Activated CD4-positive, alpha-beta T cell treated with anti-CD3 and anti-CD28 coated beads for 1 hour (primary cell): ENCODE measurements around the gene NDE1.
"Not testable (repeated sequence)": the region's sequence is repeated elsewhere in the genome, so short reads cannot be mapped to it uniquely, and the experiment has no call there.

Experiments
- DNase-seq: peaks from one replicate; pipeline ENCODE4 v3.0.0-alpha.2; 2020

Gene NDE1

DNA sequence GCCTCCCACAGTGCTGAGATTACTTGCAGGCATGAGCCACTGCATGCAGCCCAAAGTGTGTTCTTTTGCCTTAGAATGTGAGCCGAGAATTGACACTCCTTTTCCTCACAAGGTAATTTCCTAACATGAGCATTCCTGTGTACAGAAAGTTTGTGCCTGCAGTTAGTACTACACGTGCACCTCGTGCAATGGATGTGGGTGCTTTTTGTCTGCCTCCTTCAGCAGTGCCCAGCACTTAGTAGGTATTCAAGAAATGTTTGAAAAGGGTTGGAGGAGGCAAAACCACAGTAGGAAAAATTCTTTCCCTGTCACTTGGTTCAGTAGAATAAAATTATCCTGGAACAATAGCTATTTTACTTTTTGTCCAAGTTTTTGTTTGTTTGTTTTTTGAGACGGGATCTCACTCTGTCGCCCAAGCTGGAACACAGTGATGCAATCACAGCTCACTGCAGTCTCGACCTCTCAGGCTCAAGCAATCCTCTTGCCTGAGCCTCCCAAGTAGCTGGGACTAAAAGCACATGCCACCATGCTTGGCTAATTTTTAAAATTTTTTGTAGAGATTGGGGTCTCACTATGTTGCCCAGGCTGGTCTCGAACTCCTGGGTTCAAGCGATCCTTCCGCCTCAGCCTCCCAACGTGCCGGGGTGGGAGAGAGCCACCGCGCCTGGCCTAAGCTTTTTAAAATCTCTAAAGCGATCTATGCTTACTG, 2.4 kb downstream of the NDE1 start:
- DNase-seq: no peak

DNA sequence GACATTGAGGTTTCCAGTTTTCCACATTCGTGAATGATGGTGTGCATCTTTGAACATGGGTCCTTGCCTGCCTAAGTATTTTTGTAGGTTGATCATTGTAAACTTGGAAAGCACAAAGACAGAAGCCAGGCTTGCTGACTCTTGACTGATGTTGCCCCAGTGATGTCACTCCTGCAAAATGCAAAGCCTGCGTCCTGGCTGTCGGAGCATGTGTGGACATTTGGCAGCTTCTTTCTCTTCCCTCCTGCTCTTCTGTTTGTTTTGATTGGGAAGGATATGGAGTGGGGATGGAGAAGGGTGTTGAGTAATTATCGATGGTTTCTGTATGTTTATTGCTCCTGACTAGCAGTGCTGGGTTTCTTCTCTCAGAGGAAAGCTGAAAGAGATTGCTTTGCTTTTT, 3.2 kb downstream of the NDE1 start:
- no peak for DNase-seq

DNA sequence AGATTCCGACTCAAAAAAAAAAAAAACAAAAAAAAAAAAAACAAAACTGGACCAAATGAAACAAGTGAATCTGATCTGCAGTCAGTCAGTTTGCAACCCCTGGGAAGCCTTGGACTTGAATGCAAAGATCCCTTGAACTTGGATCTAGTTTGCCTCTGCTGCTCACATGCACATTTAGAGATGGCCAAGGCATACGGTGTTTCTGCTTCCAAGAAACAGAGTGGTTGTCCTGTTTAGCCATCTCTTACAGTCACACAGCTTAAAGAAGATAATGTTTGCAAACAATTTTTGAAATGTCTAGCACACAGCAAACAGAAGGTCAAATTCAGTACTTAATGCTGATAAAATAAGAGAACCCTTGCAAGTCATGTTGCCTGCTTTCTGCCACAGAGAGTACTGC, 4.5 kb downstream of the NDE1 start:
- DNase-seq: no peak

DNA sequence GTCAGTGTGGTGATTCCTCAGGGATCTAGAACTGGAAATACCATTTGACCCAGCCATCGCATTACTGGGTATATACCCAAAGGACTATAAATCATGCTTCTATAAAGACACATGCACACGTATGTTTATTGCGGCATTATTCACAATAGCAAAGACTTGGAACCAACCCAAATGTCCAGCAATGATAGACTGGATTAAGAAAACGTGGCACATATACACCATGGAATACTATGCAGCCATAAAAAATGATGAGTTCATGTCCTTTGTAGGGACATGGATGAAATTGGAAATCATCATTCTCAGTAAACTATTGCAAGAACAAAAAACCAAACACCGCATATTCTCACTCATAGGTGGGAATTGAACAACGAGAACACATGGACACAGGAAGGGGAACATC, 5.5 kb downstream of the NDE1 start:
- not testable (repeated sequence) for DNase-seq

DNA sequence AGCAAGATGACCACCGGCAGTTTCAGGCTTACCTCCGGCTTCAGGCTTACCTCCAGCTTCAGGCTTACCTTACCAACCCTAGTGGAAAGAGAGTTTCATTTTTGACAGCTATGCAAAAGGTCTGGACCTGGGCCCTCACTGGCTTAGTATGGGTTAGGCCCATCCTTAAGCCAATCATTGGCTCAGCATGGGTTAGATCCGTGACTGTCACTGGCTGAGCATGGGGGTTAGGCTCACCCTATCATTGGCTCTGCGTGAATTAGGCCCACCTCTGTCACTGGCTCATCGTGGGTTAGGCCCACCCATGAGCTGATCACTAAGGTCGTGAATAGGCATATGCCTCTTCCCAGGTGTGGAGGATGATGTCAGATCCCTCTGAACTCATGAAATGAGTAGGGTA, 8.1 kb downstream of the NDE1 start:
- DNase-seq: no peak

DNA sequence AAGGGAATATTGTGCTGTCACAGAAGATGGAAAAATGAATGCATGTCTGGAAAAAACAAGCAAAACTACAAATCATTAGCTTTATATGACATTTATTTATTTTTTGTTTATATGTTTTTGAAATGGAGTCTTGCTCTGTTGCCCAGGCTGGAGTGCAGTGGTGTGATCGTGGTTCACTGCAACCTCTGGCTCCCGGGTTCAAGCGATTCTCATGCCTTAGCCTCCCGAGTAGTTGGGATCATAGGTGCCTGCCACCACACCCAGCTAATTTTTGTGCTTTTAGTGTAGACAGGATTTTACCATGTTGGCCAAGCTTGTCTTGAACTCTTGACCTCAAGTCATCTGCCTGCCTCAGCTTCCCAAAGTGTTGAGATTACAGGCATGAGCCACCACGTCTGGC, 8.5 kb downstream of the NDE1 start:
- no peak for DNase-seq

DNA sequence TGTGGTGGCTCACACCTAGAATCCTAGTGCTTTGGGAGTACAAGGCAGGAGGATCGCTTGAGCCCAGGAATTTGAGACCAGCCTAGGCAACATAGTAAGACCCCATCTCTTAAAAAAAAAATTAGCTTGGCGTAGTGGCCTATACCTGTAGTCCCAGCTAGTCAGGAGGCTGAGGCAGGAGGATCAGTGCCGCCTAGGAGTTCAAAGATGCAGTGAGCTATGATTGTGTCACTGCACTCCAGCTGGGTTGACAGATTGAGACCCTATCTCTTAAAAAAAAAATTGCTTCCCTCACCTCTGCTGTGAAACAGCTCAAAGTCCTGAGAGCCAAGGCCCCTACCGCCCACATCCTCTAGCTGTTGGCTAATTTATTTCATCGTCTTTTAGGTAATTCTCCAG, 10.2 kb downstream of the NDE1 start:
- DNase-seq: no peak

DNA sequence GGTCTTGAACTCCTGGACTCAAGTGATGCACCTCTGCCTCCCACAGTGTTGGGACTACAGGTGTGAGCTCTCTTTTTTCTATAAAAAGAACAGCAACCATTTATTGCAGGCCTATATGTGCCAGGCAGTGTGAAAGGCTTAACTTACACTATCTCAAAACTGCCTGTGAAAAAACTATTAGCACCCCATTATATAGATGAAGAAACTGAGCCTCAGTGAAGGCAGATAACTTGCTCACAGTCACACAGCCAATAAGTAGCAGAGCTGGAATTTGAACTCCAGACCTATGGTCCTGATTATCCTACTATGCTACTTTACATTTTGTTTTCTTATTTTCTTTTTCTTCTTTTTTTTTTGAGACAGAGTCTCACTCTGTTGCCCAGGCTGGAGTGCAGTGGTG, 15.1 kb downstream of the NDE1 start:
- DNase-seq: no peak

DNA sequence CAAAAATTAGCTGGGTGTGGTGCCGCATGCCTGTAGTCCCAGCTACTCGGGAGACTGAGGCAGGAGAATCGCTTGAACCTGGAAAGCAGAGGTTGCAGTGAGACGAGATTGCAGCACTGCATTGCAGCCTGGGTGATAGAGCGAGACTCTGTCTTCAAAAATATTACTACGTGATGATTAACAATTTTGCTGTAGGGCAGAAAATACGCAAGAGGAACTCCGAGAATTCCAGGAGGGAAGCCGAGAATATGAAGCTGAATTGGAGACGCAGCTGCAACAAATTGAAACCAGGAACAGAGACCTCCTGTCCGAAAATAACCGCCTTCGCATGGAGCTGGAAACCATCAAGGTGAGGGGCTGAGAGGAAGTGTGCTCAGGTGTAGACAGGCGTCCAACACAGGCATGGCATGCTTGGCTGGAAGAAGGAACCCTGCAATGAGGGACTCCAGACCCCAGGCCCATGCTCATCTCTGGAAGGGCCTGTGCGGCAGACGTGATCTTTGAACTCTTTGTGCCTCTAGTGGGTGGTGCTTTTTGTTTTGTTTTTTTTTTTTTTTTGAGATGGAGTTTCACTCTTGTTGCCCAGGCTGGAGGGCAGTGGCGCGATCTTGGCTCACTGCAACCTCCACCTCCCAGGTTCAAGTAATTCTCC, 17.2 kb downstream of the NDE1 start:
- no peak for DNase-seq

DNA sequence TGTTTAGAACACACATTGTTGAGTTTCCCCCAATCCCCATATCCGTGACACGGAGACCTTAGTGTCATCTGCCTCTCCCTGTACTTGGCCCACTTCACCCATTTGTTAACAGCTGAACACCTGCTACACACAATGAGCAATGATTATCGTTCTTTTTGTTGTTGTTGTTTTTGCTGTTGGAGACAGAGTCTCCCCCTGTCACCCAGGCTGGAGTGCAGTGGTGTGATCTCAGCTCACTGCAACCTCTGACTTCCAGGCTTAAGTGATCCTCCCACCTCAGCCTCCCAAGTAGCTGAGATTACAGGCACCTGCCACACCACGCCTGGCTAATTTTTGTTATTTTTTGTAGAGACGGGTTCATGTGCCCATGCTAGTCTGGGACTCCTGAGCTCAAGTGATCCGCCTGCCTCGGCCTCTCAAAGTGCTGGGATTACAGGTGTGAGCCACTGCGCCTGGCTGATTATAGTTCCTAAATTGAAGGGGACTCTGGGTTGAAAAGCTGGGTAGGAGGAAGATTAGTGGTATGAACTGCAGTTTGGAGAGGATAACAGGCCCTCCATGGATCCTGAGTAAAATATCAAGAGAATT, 21.6 kb downstream of the NDE1 start:
- no peak for DNase-seq

DNA sequence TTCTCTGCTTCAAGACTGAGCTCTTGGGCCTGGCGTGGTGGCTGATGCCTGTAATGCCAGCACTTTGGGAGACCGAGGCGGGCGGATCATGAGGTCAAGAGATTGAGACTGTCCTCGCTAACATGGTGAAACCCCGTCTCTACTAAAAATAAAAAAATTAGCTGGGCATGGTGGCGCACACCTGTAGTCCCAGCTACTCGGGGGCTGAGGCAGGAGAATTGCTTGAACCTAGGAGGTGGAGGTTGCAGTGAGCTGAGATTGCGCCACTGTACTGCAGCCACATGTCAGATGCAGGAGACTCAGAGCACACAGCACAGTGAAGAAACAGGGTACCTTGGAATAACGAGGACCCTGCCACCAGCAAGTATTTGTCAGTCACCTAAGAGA, 22.1 kb downstream of the NDE1 start:
- DNase-seq: not testable (repeated sequence)

DNA sequence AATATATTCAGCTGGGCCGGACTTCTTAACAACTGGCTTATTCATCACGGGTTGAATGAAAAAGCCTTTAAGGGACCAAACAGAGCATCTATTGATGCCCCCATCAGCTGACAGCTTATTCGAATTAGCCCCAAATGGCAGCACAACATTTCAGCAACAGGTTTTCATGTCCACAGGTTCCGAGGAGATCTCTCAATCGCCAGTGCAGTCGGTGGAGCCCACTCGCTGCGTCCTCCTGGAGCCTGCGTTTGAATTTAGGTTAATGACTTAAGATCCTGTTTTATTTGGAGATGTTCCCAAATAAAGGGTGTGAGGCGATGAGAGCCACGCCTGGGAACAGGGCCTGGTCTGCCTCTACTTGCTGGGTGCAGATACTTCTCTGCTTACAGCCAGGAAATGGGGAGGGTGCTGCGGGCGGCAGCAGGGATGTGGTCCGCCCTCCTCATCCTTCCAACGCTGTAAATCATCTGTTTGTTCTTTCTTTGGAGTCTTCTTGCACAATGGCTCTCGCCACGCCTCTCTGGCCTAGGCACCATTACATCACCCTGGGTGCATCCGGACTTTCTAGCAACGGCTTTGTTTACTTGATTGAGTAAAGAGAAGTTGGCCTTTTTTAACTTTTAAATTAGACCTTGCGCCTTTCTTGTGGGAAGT, 22.6 kb downstream of the NDE1 start:
- peak; percentile 50 for DNase-seq

DNA sequence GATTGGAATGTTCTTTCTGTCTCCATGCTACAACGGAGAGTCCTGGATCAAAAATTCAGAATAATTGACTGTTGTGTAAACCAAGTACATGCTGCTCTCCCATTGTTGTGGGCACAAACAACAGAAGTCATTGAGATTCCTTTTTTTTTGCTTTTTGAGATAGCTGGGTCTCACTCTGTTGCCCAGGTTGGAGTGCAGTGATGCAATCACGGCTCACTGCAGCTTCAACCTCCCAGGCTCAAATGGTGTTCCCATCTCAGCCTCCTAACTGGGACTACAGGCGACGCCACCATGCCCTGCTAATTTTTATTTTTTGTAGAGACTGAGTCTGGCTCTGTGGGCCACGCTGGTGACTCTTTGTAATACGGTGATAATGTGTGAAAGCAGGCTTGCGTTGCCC, 24.5 kb downstream of the NDE1 start:
- DNase-seq: no peak

DNA sequence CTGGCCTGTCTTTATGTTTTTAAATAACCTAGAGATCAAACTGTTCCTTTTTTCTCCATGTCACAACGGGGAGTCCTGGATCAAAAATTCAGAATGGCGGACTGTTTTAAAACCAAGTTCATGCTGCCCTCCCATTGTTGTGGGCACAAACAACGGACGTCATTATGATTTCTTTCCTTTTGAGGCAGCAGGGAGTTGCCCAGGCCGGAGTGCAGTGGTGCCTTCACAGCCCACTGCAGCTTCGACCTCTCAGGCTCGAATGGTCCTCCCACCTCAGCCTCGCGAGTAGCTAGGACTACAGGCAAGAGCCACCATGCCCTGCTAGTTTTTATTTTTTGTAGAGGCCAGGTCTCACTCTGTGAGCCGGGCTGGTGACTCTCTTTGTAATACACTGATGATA, 26.5 kb downstream of the NDE1 start:
- DNase-seq: no peak

DNA sequence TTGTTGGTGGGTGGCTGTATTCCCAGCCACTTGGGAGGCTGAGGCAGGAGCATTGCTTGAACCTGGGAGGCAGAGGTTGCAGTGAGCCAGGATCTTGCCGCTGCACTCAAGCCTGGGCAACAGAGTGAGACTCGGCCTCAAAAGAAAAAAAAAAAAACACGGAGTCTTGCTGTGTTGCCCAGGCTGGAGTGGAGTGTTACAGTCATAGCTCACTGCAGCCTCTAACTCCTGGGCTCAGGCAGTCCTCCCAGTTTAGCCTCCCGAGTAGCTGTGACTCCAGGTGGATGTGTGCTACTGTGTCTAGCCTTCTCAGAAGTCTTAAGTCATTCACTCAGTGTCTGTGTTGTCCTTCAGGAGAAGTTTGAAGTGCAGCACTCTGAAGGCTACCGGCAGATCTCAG, 27.4 kb downstream of the NDE1 start:
- no peak for DNase-seq

DNA sequence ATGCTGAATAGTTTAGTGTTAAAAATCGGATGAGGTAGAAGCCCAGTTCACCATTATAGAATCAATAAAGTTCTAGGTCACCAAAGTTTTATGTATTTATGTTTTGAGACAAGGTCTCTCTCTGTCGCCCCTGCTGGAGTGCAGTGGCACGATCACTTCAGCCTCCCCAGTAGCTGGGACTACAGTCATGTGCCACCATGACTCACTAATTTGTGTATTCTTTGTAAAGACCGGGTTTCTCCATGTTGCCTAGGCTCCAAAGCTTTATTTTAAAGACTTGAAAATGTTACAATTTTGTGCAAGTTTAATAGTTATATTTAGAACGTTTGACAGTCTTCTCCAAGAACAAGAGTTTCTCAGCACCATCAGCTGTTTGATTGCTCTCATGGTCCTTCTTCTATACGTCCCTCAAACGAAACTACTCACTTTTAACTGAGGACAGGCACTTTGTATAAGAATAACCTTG, 32.1 kb downstream of the NDE1 start:
- DNase-seq: no peak

DNA sequence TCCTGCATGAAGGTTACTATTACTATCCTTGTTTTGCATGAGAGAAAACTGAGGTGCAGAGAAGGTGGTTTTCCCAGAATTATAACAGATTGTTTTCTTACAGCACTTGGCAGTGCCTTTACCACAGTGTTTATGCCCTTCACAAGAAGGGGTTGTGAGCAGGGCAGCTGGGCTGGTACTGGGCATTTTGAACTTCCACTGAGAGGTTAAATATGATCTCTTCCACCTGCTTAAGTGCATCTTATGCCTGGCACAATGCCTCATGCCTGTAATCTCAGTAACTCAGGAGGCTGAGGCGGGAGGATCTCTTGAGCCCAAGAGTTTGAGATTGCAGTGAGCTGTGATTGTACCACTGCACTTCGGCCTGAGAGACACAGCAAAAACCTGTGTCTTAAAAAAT, 36.2 kb downstream of the NDE1 start:
- no peak for DNase-seq

DNA sequence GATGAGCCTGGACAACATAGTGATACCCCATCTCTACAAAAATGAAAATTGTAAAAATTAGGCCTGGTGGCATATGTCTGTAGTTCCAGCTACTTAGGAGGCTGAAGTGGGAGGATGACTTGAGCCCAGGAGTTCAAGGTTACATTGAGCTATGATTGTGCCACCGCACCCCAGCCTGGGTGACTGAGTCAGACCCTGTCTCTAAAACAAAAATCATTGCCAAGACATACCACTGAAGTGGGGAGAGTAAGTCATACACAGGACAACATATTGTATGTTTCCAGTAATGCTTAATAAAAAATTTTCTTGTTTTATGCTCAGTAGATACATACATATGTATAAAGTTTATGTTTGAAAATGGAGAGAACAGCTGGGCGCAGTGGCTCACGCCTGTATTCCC, 39.2 kb downstream of the NDE1 start:
- no peak for DNase-seq

DNA sequence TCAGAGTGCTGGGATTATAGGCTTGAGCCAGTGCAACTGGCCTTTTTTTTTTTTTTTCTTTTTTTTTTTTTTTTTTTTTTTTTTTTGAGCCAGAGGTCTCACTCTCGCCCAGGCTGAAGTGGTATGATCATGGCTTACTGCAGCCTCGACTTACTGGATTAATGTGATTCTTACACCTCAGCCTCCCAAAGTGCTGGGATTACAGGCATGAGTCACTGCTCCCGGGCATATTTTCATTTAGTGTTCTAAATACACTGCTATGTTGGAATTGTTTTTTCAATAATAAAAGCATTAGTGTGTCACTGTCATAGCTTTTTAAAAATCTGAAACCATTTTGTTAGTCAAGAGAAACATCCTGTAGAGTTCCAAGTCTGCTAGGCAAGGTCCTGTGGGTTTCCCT, 40.3 kb downstream of the NDE1 start:
- DNase-seq: no peak

DNA sequence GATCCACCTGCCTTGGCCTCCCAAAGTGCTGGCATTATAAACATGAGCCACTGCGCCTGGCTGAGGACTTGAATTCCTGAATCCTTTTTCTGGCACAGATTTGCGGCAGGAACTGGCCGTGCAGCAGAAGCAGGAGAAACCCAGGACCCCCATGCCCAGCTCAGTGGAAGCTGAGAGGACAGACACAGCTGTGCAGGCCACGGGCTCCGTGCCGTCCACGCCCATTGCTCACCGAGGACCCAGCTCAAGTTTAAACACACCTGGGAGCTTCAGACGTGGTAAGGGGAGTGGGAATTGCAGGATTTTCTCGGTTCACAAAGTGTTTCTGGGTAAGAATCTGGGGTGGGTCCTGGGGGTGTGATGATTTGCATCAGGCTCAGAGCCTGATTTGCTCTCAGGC, 41.0 kb downstream of the NDE1 start:
- DNase-seq: no peak

DNA sequence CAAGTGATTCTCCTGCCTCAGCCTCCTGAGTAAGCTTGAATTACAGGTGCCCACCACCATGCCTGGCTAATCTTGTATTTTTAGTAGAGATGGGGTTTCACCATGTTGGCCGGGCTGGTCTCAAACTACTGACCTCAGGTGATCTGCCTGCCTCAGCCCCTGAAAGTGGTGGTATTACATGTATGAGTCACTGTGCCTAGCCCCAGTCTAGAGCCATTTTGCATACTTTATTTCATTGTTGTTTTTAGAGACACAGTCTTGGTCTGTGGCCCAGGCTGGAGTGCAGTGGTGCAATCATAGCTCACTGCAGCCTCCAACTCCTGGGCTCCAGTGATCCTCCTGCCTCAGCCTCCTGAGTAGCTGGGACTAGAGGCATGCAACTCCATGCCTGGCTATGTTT, 42.5 kb downstream of the NDE1 start:
- not testable (repeated sequence) for DNase-seq

DNA sequence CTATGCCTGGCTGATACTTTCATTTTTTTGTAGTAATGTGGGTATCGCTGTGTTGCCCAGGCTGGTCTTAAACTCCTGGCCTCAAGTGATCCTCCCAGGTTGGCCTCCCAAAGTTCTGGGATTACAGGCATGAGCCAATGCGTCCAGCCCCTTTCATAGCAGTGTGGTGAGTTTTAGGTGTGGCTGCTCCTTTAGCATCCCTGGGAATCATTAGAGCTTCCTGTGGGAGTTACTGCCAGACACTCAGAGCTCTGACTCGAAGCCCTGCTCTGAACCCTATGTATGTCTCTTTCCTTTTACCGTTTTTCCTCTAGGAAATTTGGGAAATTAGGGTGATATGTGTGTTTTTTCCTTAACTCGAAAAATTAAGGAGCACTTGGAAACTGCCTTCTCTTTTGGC, 44.5 kb downstream of the NDE1 start:
- DNase-seq: no peak

DNA sequence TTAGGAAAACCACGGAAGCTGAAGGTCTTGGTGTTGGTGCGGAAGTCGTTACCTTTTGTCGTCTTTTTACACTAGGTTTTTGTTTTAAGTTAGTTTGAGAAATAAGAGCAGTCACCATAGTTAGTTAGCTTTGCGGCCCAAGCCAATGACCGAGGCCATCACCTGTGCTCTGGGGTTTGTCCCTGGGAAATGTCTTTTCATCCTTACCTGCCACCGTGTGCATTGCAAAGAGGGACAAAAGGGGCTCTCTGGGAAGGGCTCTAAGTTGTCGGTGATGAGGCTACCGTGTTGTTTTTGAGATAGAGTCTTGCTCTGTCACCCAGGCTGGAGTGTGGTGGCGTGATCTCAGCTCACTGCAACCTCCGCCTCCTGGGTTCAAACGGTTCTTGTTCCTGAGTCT, 49.8 kb downstream of the NDE1 start:
- DNase-seq: no peak

DNA sequence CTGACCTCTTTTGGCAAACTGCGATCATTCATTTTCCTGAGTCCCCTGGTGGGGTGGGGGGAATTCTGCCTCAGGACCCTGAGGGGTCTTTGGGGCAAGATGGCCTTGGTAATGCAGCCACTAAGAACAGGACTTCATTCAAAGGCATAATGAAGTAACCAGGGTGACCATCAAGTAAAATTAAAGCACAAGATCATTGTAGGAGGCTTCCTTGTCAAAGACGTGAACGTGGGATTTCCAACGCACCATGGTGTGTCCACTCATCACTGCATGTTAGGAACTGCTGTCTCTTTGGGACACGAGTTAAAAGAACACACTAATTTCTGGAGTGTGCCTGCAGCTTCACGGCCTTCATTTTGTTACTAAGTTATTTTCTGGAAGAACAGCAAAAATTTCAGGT, 51.3 kb downstream of the NDE1 start:
- DNase-seq: no peak
